Erythroblast (primary cell): ENCODE measurements around the gene NSUN7.

ENCODE experiments used
- DNase-seq, 2 experiments: peaks; one replicate each; lab custom pipeline; 2025; lab: John Stamatoyannopoulos, UW
- GATA1 ChIP-seq: IDR thresholded peaks from 2 replicates; pipeline ENCODE4 v1.6.1; 2011; ENCODE audit warnings: low read depth, mild to moderate bottlenecking, control low read depth, low read length, moderate library complexity
- POLR2A ChIP-seq: IDR thresholded peaks from 2 replicates; pipeline ENCODE4 v1.6.1; 2011; ENCODE audit warnings: mild to moderate bottlenecking, low read length

NSUN7 gene

GRCh38 chr4:40728333-40728732 is 21.4 kb upstream of the NSUN7 start:
- no peak for TF ChIP-seq GATA1
- TF ChIP-seq POLR2A: no peak
- no peak for DNase-seq

DNA sequence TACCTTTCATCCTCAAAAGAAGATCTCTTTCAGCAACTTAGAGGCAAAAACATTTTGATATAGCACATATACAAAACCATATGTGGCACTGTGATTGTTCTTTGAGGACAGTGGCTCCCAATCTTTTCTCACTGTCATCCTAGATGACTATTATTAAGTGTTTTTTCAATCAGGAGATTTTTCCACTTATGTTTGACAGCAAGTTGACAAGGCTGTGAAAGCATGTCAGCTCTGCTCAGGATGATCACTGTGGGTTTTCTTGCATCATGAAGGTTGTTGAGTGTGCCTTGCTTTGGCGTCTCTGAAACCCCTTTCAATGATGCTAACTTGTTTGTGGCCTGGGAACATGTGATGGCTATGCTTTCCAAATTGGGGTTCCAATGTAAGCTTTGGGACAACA is 20.2 kb upstream of the NSUN7 start:
- no peak for DNase-seq
- TF ChIP-seq GATA1 (no peak), POLR2A (no peak)

DNA sequence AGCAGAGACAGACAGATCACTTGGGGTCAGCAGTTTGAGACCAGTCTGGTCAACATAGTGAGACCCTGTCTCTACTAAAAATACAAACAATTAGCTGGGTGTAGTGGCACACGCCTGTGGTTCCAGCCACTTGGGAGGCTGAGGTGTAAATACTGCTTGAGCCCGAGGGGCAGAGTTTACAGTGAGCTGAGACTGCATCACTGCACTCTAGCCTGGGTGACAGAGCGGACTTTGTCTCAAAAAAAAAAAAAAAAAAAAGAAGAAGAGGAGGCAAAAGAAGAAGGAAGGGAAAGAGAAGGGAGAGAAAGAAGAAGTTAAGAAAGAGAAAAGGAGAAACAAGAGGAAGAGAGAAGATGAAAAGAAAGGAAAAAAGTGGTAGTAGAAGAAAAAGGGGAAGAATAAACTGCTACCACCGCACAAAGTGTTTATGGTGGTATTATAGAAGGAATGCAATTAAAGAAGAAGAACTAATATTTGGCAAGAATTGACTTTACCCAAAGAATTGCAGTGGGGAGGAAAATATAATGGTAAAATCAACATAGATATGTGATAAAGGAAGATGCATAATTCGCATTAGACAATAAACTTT is 19.6 kb upstream of the NSUN7 start:
- TF ChIP-seq GATA1 (no peak), POLR2A (no peak)
- no peak for DNase-seq

- DNase-seq: no peak
- TF ChIP-seq GATA1 (no peak), POLR2A (no peak)
These were observed 18.4 kb upstream of the NSUN7 start for GRCh38 chr4:40731361-40731760.

- TF ChIP-seq POLR2A: no peak
- no peak for TF ChIP-seq GATA1
- no peak for DNase-seq
These were observed 17.9 kb upstream of the NSUN7 start for GRCh38 chr4:40731792-40732245.

- DNase-seq: no peak
- TF ChIP-seq GATA1 (no peak), POLR2A (no peak)
These were observed 16.0 kb upstream of the NSUN7 start for GRCh38 chr4:40733752-40734151.

DNA sequence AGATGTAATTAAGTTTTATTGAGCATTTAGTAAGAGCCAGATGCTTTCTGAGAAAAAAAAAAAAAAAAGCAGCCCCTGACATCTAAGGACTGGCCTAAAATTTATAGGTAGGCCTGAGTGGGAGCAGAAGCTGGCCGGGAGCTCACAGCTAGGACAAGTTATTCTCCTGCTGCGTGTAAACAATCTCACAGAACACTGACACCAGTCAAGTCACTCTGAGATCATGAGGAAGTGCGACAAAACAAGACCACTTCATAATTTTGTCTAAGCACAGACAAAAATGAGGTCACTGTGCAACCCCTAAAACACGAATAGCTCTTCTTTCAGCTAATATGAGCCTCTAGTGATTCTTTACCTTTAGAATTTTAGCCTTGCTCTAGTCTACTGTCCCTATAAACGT is 15.3 kb upstream of the NSUN7 start:
- DNase-seq: no peak
- TF ChIP-seq POLR2A (no peak), GATA1 (no peak)

DNA sequence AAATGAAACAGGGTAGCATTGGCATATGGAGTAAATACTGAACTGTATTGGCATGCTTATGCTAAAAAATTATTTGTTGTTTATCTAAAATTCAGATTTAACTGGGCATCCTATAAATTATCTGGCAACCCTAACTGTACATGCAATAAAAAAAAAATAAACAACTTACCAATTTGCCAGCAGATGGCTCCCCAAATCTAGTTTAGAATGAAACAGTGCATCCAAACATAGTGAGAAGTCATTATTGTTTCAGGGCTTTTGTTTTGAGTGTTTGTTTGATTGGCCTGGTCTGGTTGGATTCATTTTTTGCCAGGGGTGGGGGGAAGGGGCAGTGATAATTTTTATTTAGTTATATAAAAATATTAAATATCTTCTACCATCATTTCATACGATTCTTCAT is 12.8 kb upstream of the NSUN7 start:
- DNase-seq: peak in 1 of 2 experiments; percentile 21
- no peak for TF ChIP-seq GATA1
- TF ChIP-seq POLR2A: no peak

- no peak for TF ChIP-seq GATA1
- no peak for TF ChIP-seq POLR2A
- DNase-seq: no peak
These were observed 11.9 kb upstream of the NSUN7 start for GRCh38 chr4:40737879-40738278.

- no peak for DNase-seq
These were observed 10.4 kb upstream of the NSUN7 start for GRCh38 chr4:40739347-40739746.

DNA sequence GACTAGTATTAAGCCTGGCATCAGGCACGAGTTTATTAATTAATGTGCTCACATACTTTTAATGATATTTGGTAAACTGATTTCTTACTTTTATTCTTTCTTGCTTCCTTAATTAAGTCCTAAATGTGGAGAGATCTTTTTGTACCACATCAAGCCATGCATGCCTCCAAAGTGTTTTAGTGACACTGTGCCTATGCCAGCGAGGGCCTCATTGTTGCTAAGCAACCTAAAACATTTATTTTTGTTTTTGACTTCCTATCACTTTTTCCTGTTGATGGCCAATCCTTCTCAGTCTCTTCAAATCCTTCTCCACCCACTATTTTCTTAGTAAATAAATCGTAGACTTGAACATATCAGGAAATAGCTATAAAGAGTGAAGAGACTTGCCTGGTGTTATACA is 5.5 kb upstream of the NSUN7 start:
- TF ChIP-seq POLR2A: no peak
- no peak for TF ChIP-seq GATA1
- DNase-seq: no peak

More at GRCh38 chr4:40739347-40739746, 10.4 kb upstream of the NSUN7 start:
- TF ChIP-seq POLR2A (no peak), GATA1 (no peak)

- TF ChIP-seq POLR2A (no peak), GATA1 (no peak)
- DNase-seq: no peak
These were observed 4.3 kb upstream of the NSUN7 start for GRCh38 chr4:40745285-40745984.

- no peak for DNase-seq
- TF ChIP-seq GATA1: no peak
- no peak for TF ChIP-seq POLR2A
These were observed 2.4 kb upstream of the NSUN7 start for GRCh38 chr4:40747207-40747835.

DNA sequence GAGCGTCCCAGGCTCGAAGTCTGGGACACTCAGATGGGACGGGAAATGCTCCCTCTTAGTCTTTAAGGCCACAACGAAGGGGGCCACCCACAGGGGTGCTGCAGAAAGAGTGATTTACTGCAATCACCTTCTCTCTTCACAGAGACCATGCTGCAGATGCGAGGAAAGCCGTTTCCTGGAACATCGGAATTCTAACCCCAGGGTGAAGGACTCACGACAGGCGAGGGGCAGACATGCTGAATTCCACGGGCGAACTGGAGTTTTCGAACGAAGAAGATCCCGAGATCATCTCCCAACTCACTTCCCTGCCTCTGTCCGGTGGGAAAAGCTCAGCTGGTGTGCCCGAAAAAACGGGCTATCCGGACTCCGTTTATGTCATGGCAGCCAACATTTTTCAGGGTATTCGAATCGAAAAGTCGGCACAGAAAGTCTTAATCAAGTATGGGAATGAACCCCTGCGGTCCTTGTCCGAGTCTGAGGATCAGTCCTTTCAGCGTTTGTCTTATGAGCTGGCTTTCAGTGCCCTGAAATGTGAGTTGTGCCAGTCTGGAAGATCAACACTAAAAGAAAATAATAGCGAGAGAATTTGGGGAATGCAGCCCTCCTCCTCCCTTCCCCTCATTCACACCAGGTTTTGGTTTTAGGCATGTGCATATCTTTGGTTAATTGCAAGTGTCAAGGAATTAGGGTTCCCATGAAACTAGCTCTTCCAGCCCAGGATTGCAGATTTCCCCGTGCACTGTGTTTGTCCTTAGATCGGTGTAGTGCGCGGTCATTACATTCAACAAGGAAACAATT is 905 bp downstream of the NSUN7 start:
- no peak for DNase-seq
- TF ChIP-seq GATA1 (no peak), POLR2A (no peak)
